Stomach smooth muscle (tissue), 2 donors: ENCODE results near the gene TUBA1C.

Experiments
- H3K27ac ChIP-seq: one replicate; pipeline ENCODE4 v1.7.0; 2013; ENCODE audit warnings: mild to moderate bottlenecking, low read length, inconsistent platforms
- H3K27me3 ChIP-seq, 2 donors: one replicate each; pipeline ENCODE4 v1.7.0; 2013; ENCODE audit warnings: low read length in 2 of 2; ENCODE audit not compliant: insufficient read depth in 2 of 2, control insufficient read depth in 1 of 2
- H3K36me3 ChIP-seq, 2 donors: one replicate each; pipeline ENCODE4 v1.7.0; 2013; ENCODE audit warnings: low read length in 2 of 2; ENCODE audit not compliant: control insufficient read depth in 2 of 2, insufficient read depth in 2 of 2
- H3K4me1 ChIP-seq: one replicate; pipeline ENCODE4 v1.7.0; 2013; ENCODE audit warnings: low read length; ENCODE audit not compliant: control insufficient read depth, insufficient read depth
- H3K4me3 ChIP-seq, 2 donors: one replicate each; pipeline ENCODE4 v1.7.0; 2013; ENCODE audit warnings: low read length in 2 of 2
- H3K9ac ChIP-seq, 2 donors: one replicate each; pipeline ENCODE4 v1.7.0; 2013; ENCODE audit warnings: low read length in 2 of 2, mild to moderate bottlenecking in 1 of 2
- H3K9me3 ChIP-seq, 2 donors: one replicate each; pipeline ENCODE4 v1.7.0; 2013; ENCODE audit warnings: low read length in 2 of 2; ENCODE audit not compliant: control insufficient read depth in 2 of 2
- donor health status: healthy.
- donor health status: Pancreatic carcinoma.

The TUBA1C gene

DNA sequence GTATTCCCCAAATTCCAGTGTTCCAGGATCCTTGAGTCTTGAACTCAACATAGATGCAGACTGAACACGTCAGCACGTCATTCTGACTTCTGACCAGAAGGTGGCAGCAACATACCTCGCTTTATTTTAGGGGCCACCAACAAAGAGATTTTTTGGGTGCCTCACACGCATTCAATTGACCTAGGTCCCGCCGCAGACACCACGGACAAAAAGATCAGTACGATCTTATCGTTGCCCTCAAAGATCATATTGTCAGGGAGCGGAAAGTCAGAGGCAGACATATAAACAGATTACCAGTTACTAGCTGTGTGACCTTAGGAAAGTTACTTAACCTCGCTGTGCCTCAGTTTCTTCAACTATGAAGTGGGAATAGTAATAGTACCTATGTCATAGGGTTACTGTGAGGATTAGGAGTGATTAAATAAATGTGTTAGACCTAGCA lies 23.6 kb downstream of the TUBA1C start:
- Histone ChIP-seq H3K4me3 (no peak overlapping the region), H3K27me3 (peaks cover 9 to 13% of the 10 kb centered on the region in 2 donors), H3K4me1 (peaks cover 3% of the 10 kb centered on the region), H3K9me3 (no peaks in the 10 kb centered on the region), H3K36me3 (no peaks in the 10 kb centered on the region), H3K27ac (no peak overlapping the region), H3K9ac (no peak overlapping the region)

DNA sequence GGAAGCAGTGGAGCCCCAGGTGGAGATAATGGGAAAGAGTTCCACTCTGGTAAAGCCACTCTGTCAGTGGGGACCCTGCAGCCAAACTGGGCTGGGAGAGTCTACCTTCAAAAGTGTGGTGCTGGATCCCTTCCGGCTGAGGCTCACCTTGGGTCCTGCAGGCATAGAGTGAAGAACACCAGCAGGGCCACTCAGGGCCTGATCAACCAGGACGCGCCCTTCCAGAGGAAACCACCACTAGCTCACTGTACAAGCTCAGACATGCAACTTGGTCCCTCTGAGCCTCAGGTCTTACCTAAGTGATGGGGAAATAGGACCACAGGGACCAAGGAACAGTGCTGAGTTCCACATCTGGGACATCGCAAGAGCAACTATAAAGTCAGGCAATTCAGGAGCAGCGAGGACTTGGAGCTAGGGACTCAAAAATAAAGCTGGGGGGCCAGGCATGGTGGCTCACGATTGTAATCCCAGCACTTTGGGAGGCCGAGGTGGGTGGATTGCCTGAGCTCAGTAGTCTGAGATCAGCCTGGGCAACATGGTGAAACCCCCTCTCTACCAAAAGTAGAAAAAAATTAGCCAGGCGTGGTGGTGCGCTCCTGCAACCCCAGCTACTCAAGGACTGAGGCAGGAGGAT lies 24.2 kb downstream of the TUBA1C start:
- Histone ChIP-seq H3K4me1 (peaks cover 6% of the 10 kb centered on the region), H3K4me3 (no peak overlapping the region), H3K27ac (no peak overlapping the region), H3K9me3 (no peaks in the 10 kb centered on the region), H3K36me3 (no peaks in the 10 kb centered on the region), H3K9ac (no peak overlapping the region), H3K27me3 (peaks cover 7 to 15% of the 10 kb centered on the region in 2 donors)

DNA sequence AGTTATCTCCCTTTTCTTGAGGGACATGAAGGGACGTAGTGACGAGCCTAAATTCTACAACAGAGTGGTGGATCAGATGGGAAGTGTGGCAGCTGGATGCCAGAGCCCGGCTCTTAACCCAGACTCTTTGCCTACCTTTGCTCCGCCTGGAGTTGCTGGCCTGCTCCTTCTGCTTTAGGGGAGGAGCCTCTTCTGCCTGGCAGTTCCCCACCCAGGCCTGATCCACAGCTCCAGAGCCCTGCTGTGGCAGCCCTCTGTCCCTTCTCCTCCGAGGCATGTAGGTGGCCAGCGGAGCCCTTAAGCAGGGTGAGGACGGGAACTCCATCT lies 27.8 kb downstream of the TUBA1C start:
- H3K27ac ChIP-seq = no peak overlapping the region
- no peak overlapping the region for H3K9ac ChIP-seq
- no peak overlapping the region for H3K4me3 ChIP-seq
- no peaks in the 10 kb centered on the region for H3K36me3 ChIP-seq
- peaks cover 24% of the 10 kb centered on the region for H3K4me1 ChIP-seq
- peaks cover 37% of the 10 kb centered on the region in 2 donors for H3K27me3 ChIP-seq
- H3K9me3 ChIP-seq = no peaks in the 10 kb centered on the region

DNA sequence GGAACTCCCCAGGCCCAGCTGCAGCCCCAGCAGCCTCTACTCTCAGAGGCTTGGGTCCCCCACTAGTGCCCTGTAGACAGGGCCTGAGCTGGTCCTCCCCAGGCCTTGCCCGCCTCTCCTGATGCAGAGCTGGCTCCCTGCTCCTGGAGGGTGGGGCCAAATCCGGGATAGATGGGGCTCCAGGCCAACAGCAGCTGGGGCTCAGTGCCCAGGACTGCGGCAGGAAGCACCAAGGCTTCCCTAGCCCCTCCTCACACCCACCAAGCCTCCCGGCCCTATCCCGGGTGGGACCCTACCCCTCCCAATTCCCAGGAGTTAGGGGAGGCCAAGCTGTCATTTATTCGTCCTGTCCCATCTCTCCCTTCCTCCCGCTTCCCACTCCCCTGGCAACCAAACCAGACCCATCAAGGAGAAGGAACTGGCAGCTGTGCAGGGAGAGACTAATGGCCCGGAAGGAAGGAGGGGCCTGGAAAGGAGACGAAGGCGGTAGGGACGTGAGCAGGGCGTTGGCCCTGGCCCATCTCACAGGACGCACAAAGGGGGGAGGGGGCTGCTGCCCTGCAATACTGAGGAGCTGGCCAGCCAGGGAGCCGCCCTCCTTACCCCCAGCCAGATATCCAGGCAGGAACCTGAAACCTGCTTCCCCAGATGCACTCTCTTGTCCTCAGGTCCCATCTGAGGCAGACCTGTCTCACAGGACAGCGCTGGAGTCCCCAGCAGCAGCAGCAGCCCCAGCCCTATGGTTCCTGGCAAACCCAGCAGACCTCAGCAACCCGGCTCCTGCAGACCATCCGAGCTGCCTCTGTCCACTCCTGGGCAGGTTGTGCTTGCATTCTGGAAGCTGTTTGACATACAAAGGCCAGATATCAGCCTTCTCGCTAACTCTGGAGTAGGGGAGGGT lies 28.4 kb downstream of the TUBA1C start:
- Histone ChIP-seq H3K36me3 (no peaks in the 10 kb centered on the region), H3K27ac (no peak overlapping the region), H3K4me3 (peak overlapping the region in 1 of 2 donors; percentile 47), H3K27me3 (peaks cover 40 to 43% of the 10 kb centered on the region in 2 donors), H3K9ac (no peak overlapping the region), H3K4me1 (peaks cover 24% of the 10 kb centered on the region), H3K9me3 (no peaks in the 10 kb centered on the region)

DNA sequence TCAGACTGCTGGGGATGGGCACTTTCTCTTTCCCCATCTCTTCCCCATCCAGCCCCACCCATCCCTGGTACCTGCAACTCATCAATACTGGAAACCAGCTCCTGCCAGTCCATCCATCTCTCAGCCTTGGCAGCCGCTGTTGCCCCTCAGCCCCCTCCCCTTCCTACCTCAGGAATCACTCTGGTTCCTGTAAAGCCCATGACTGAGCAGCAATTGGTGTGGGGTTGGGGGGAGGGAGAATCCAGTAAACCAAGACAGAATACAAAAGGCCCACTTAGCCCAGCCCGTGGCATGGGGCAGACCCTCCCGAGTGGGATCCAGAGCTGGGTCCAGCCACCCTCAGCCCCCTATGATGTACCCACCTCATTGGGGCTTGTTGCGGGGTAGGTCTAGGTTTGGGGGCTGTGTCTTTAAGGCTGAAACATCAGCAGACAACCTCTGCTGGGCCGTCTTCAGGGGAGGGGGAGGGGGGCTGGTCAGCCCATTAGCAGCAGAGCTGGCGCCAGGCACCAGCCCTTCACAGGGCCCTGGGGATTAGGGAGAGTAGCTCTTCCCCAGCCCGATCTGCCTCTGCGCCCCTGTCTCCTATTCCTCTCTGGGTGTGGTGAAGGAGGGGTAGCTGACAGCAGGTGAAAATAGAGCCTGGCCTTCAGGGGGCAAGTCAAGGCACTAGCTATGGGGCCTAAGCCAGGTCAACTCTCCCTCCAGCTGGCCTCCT lies 29.4 kb downstream of the TUBA1C start:
- no peak overlapping the region for H3K4me3 ChIP-seq
- H3K9me3 ChIP-seq = no peaks in the 10 kb centered on the region
- H3K9ac ChIP-seq = no peak overlapping the region
- peaks cover 24% of the 10 kb centered on the region for H3K4me1 ChIP-seq
- H3K27me3 ChIP-seq = peaks cover 42% of the 10 kb centered on the region in 2 donors
- H3K27ac ChIP-seq = no peak overlapping the region
- H3K36me3 ChIP-seq = no peaks in the 10 kb centered on the region

DNA sequence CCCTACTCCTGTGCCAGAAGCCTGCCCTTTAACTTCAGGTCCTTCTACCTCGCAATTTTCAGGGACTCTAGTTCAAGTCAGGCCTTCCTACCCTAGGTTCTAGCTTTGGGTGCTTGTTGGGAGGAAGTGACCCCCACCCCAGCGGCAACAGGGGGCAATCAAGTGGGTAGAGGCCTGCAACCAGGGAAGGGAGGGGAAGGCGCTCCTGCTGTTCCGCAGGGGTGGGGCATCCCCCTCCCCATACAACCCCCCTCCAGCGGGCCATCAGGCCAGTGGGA lies 29.9 kb downstream of the TUBA1C start:
- H3K4me3 ChIP-seq = no peak overlapping the region
- no peak overlapping the region for H3K27ac ChIP-seq
- H3K4me1 ChIP-seq = peaks cover 24% of the 10 kb centered on the region
- H3K27me3 ChIP-seq = peaks cover 42% of the 10 kb centered on the region in 2 donors
- no peaks in the 10 kb centered on the region for H3K36me3 ChIP-seq
- H3K9me3 ChIP-seq = no peaks in the 10 kb centered on the region
- no peak overlapping the region for H3K9ac ChIP-seq

DNA sequence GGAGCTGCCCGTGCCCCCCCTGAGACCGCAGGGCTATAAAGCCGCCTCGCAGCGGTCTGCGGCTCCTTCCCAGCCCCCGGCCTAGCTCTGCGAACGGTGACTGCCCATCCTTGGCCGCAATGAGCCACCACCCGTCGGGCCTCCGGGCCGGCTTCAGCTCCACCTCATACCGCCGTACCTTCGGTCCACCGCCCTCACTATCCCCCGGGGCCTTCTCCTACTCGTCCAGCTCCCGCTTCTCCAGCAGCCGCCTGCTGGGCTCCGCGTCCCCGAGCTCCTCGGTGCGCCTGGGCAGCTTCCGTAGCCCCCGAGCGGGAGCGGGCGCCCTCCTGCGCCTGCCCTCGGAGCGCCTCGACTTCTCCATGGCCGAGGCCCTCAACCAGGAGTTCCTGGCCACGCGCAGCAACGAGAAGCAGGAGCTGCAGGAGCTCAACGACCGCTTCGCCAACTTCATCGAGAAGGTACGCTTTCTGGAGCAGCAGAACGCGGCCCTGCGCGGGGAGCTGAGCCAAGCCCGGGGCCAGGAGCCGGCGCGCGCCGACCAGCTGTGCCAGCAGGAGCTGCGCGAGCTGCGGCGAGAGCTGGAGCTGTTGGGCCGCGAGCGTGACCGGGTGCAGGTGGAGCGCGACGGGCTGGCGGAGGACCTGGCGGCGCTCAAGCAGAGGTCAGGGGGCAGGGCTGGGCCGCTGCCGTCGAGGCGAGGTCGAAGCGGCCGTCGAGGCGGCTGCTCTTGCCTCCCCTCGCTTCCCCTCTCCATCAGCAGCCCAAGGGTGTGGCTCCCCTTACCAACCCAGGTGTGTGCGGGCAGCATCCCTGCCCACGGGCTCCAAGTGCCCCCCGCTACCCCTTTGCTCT lies 30.4 kb downstream of the TUBA1C start, which contains the start of gene PRPH:
Gene PRPH (plus strand): TSS at position 66 of the 855 bp plus-strand sequence. CDS start 54 bp downstream, at position 120.
- Histone ChIP-seq H3K27ac (no peak within 1 kb of the TSS), H3K9ac (no peak within 1 kb of the TSS), H3K27me3 (peaks cover 42% of the 10 kb centered on the region in 2 donors), H3K4me1 (peaks cover 24% of the 10 kb centered on the region), H3K36me3 (no peaks in the 10 kb centered on the region), H3K9me3 (no peaks in the 10 kb centered on the region), H3K4me3 (peak within 1 kb of the TSS in 1 of 2 donors; percentile 8)

DNA sequence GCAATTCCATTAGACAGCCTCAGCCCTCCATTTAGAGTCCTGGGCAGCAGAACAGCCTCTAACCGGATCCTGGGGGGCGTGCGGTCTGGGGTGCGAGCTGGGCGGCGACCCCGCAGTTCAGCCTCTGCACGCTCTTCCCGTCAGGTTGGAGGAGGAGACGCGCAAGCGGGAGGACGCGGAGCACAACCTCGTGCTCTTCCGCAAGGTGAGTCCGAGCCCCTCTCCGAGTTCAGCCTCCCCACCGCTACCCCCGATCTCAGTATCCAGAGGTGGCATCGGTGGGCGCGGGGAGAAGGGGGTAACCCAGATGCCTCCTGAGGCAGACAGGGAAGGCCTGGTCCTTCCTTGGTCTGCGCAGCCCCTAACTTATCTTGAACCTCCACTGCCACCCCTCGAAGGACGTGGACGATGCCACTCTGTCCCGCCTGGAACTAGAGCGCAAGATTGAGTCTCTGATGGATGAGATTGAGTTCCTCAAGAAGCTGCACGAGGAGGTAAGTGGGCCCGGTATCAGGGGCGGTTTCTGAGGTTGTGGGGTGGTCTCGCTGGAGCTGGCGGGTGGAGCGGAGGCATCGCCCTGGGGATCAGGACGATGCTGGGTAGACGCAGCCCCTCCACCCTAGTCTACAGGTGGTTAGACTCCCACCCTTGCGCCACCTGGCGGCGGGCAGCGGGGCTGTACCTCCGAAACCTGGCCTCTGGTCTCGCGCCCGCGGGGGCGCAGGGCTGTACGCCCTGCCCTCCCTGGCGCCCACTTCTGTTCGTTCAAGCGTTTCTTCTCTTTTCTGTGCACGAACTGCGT lies 31.4 kb downstream of the TUBA1C start:
- H3K9me3 ChIP-seq = no peaks in the 10 kb centered on the region
- H3K36me3 ChIP-seq = no peaks in the 10 kb centered on the region
- peaks cover 45% of the 10 kb centered on the region in 2 donors for H3K27me3 ChIP-seq
- peaks cover 24% of the 10 kb centered on the region for H3K4me1 ChIP-seq
- no peak overlapping the region for H3K9ac ChIP-seq
- peak overlapping the region; percentile 40 to 55 for H3K4me3 ChIP-seq
- no peak overlapping the region for H3K27ac ChIP-seq

DNA sequence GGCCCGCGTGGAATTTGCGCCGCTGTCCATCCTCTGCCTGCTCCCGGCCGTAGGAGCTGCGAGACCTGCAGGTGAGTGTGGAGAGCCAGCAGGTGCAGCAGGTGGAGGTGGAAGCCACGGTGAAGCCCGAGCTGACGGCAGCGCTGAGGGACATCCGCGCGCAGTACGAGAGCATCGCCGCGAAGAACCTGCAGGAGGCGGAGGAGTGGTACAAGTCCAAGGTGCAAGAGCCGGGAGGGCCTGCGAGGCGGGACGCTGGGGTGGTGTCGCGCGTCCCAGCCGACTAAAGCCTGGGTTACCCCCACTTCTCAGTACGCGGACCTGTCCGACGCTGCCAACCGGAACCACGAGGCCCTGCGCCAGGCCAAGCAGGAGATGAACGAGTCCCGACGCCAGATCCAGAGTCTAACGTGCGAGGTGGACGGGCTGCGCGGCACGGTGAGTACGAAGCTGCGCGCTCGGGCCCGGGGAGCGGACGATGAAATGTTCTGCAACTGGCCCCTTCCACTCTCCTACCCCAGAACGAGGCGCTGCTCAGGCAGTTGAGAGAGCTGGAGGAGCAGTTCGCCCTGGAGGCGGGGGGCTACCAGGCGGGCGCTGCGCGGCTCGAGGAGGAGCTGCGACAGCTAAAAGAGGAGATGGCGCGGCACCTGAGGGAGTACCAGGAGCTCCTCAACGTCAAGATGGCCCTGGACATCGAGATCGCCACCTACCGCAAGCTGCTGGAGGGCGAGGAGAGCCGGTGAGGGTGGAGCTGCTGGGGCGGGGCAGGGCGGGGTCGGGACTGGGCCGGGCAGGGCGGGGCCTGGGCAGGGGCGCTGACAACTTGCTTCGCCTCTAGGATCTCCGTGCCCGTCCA lies 32.2 kb downstream of the TUBA1C start:
- Histone ChIP-seq H3K9ac (no peak overlapping the region), H3K4me3 (peak overlapping the region; percentile 40 to 55), H3K27ac (no peak overlapping the region), H3K36me3 (no peaks in the 10 kb centered on the region), H3K4me1 (peaks cover 24% of the 10 kb centered on the region), H3K9me3 (no peaks in the 10 kb centered on the region), H3K27me3 (peaks cover 45 to 47% of the 10 kb centered on the region in 2 donors)
